Panc1 (cell line): ENCODE data around the gene WASHC3. TPM values are rescaled to one million over a fixed set of nuclear protein-coding genes. Genes with fewer than 3 reads are reported as not detected.

ENCODE experiments used
- ATAC-seq: fragments of 200-7000 bp; cut with Tn5 transposase; 2 replicates; pipeline ENCODE4 v1.9.1; 2020; ENCODE audit warnings: mild to moderate bottlenecking, moderate library complexity
- BruUV-seq: library from RNA; stranded (reverse); fragments of 400-500 nt; replicated peaks from 2 replicates; lab custom pipeline; 2021; lab: Mats Ljungman, UMichigan
- CTCF ChIA-PET: fragments of 300-600 bp; sonication (Branson Sonifier 250); formaldehyde crosslinking; loops from one replicate; lab custom pipeline; 2022; ENCODE audit warnings: antibody characterized with exemption; lab: Charles Lee
- POLR2A ChIA-PET: fragments of 300-600 bp; sonication (Branson Sonifier 250); formaldehyde crosslinking; loops from one replicate; lab custom pipeline; 2022; ENCODE audit warnings: antibody characterized with exemption; lab: Charles Lee
- DNase-seq: peaks from one replicate; pipeline ENCODE4 v3.0.0-alpha.2; 2010; ENCODE audit warnings: low read depth, low spot score
- H3K27ac ChIP-seq: 2 replicates; pipeline ENCODE4 v1.5.1; 2011; ENCODE audit warnings: mild to moderate bottlenecking, low read length, inconsistent platforms
- H3K27me3 ChIP-seq: fragments of 200-500 bp; sonication (Bioruptor generic); 2 replicates; pipeline ENCODE4 v1.6.0; 2014; ENCODE audit warnings: low read length, inconsistent platforms; ENCODE audit not compliant: control insufficient read depth, insufficient read depth
- H3K36me3 ChIP-seq: fragments of 200-500 bp; sonication (Bioruptor generic); 2 replicates; pipeline ENCODE4 v1.5.1; 2014; ENCODE audit warnings: inconsistent platforms, mild to moderate bottlenecking, low read length, moderate library complexity; ENCODE audit not compliant: control insufficient read depth, insufficient read depth
- H3K4me1 ChIP-seq: 2 replicates; pipeline ENCODE4 v1.5.1; 2011; ENCODE audit warnings: inconsistent platforms, mild to moderate bottlenecking, low read length, moderate library complexity; ENCODE audit not compliant: control insufficient read depth, insufficient read depth
- H3K4me3 ChIP-seq, 2 experiments: 2 replicates each; pipeline ENCODE4 v1.5.1; 2011 to 2012; ENCODE audit warnings: low read depth in 2 of 2, low read length in 2 of 2, mild to moderate bottlenecking in 2 of 2, inconsistent platforms in 1 of 2, moderate library complexity in 1 of 2
- H3K9me3 ChIP-seq: fragments of 200-500 bp; sonication (Bioruptor generic); 2 replicates; pipeline ENCODE4 v1.5.1; 2014; ENCODE audit warnings: low read depth, mild to moderate bottlenecking, inconsistent platforms, low read length, moderate library complexity; ENCODE audit not compliant: control insufficient read depth, insufficient read depth
- POLR2AphosphoS5 ChIP-seq: IDR thresholded peaks from 2 replicates; pipeline ENCODE4 v1.6.1; 2012; ENCODE audit warnings: mild to moderate bottlenecking, low read depth, low read length, moderate library complexity
- SIN3A ChIP-seq: IDR thresholded peaks from 2 replicates; pipeline ENCODE4 v1.6.1; 2012; ENCODE audit warnings: low read depth, mild to moderate bottlenecking, low read length, moderate library complexity, borderline replicate concordance; ENCODE audit not compliant: insufficient read depth
- TCF7L2 ChIP-seq: IDR thresholded peaks from 2 replicates; pipeline ENCODE4 v1.6.1; 2011; ENCODE audit warnings: mild to moderate bottlenecking, low read depth, low read length, inconsistent platforms
- in situ Hi-C: cut with HindIII; loops from 2 replicates; pipeline ENCODE4 v1.10.0; 2016; ENCODE audit warnings: low sequenced_read_pairs, low pct_unique_long_range_greater_than_20kb
- intact Hi-C: fragments of 100-400 bp; cut with micrococcal nuclease; formaldehyde crosslinking; loops from one replicate; pipeline ENCODE4 v1.10.0; 2022; ENCODE audit not compliant: unreplicated experiment
- total RNA-seq: library from RNA; stranded (reverse); gene quantifications from one replicate; pipeline ENCODE4 v1.2.1, GENCODE V29; 2021; ENCODE audit not compliant: unreplicated experiment
- TF ChIP-seq, protein P1 (sequence below): fragments of 450-650 bp; IDR thresholded peaks from 2 replicates; pipeline ENCODE4 v1.5.1; 2017; ENCODE audit warnings: mild to moderate bottlenecking
- TF ChIP-seq, protein P2 (sequence below), 2 experiments: IDR thresholded peaks; 2 replicates each; pipeline ENCODE4 v1.6.1; 2011 to 2012; ENCODE audit warnings: low read depth in 2 of 2, control low read depth in 1 of 2, low read length in 1 of 2, mild to moderate bottlenecking in 1 of 2, moderate library complexity in 1 of 2; ENCODE audit not compliant: insufficient read depth in 1 of 2

WASHC3 gene
- total RNA-seq, 1 experiment from 2014 or later = 21.5 TPM

DNA sequence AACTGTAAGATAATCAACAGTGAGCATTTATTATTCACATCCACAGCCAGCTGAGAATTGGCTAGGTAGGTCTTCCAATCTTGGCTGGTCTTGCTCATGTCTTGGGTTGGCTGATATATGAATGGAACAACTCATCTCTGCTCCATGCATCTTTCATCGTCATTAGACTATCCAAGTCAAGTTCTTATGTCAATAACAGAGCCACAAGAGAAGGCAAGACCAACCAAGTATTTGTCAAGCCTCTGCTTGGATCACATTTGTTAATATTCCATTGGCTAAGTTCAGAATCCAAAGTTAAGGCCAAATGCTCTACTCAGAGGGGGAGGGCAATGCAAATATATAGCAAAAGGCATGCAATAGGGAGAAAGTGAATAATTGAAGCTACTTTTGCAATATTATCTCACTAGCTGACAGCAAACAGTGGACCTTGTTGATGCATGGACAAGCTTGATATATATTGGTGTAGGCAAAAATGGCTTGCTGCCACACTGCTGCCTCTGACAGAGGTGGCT lies 53.1 kb downstream of the WASHC3 start:
- ATAC-seq = no peak
- in situ Hi-C loops = no loop called here
- intact Hi-C loops = no loop called here
- H3K4me1 ChIP-seq = no peaks in the 10 kb centered on the region
- BruUV-seq = no TSS peak
- TF ChIP-seq, protein P1, sequence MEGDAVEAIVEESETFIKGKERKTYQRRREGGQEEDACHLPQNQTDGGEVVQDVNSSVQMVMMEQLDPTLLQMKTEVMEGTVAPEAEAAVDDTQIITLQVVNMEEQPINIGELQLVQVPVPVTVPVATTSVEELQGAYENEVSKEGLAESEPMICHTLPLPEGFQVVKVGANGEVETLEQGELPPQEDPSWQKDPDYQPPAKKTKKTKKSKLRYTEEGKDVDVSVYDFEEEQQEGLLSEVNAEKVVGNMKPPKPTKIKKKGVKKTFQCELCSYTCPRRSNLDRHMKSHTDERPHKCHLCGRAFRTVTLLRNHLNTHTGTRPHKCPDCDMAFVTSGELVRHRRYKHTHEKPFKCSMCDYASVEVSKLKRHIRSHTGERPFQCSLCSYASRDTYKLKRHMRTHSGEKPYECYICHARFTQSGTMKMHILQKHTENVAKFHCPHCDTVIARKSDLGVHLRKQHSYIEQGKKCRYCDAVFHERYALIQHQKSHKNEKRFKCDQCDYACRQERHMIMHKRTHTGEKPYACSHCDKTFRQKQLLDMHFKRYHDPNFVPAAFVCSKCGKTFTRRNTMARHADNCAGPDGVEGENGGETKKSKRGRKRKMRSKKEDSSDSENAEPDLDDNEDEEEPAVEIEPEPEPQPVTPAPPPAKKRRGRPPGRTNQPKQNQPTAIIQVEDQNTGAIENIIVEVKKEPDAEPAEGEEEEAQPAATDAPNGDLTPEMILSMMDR = no peak
- no peak for TF ChIP-seq POLR2AphosphoS5
- H3K27me3 ChIP-seq = no peaks in the 10 kb centered on the region
- H3K9me3 ChIP-seq = no peaks in the 10 kb centered on the region
- ChIA-PET CTCF (no interaction called here), POLR2A (no interaction called here)
- DNase-seq = no peak
- H3K27ac ChIP-seq = no peak overlapping the region
- no peak overlapping the region for H3K4me3 ChIP-seq
- H3K36me3 ChIP-seq = no peaks in the 10 kb centered on the region

DNA sequence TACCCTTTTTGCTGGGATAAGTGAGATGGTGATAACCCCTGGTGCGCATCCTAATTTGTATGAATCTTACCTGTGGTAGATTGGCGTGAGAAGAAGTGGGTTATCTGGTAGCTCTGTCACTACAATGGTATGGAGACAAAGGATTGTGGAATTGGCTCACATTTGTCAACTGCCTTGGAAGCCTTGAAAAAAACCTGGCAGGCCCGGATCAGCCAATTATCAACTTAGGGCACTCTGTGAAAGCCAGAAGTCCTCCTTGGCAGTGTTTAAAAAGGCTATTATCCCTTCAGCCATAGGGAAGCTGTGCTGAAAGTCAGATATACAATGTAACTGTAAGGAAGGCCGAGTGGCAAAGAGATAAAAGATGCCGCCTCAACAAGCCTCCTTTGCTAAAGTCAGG lies 56.5 kb downstream of the WASHC3 start:
- intact Hi-C loops = no loop called here
- CTCF ChIA-PET = no interaction called here
- BruUV-seq = no TSS peak

More for the DNA sequence above, 56.5 kb downstream of the WASHC3 start:
- Histone ChIP-seq H3K9me3 (no peaks in the 10 kb centered on the region), H3K4me1 (no peaks in the 10 kb centered on the region), H3K27me3 (no peaks in the 10 kb centered on the region), H3K36me3 (no peaks in the 10 kb centered on the region), H3K4me3 (no peak overlapping the region), H3K27ac (no peak overlapping the region)
- ATAC-seq (no peak), DNase-seq (no peak)
- TF ChIP-seq SIN3A (no peak), TCF7L2 (no peak), POLR2AphosphoS5 (no peak)
- TF ChIP-seq, protein P1 = no peak
- TF ChIP-seq, protein P2, sequence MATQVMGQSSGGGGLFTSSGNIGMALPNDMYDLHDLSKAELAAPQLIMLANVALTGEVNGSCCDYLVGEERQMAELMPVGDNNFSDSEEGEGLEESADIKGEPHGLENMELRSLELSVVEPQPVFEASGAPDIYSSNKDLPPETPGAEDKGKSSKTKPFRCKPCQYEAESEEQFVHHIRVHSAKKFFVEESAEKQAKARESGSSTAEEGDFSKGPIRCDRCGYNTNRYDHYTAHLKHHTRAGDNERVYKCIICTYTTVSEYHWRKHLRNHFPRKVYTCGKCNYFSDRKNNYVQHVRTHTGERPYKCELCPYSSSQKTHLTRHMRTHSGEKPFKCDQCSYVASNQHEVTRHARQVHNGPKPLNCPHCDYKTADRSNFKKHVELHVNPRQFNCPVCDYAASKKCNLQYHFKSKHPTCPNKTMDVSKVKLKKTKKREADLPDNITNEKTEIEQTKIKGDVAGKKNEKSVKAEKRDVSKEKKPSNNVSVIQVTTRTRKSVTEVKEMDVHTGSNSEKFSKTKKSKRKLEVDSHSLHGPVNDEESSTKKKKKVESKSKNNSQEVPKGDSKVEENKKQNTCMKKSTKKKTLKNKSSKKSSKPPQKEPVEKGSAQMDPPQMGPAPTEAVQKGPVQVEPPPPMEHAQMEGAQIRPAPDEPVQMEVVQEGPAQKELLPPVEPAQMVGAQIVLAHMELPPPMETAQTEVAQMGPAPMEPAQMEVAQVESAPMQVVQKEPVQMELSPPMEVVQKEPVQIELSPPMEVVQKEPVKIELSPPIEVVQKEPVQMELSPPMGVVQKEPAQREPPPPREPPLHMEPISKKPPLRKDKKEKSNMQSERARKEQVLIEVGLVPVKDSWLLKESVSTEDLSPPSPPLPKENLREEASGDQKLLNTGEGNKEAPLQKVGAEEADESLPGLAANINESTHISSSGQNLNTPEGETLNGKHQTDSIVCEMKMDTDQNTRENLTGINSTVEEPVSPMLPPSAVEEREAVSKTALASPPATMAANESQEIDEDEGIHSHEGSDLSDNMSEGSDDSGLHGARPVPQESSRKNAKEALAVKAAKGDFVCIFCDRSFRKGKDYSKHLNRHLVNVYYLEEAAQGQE (IDR thresholded peaks at IDR 0.05; ENCODE audit: insufficient read depth in 1 of 2, low read depth in 2 of 2, low read length in 1 of 2) = no peak
- in situ Hi-C loops = no loop called here
- POLR2A ChIA-PET = no interaction called here
